Neural progenitor cell (in vitro differentiated cells): ENCODE results near the gene MMP14. TPM values are rescaled to one million over a fixed set of nuclear protein-coding genes. Genes with fewer than 3 reads are reported as not detected.

Experiments
- DNase-seq: peaks from one replicate; pipeline ENCODE4 v3.0.0-alpha.2; 2016; ENCODE audit warnings: low spot score
- H2AFZ ChIP-seq: fragments of 200-600 bp; sonication (generic); replicated peaks from 2 replicates; pipeline ENCODE4 v1.6.1; 2016; ENCODE audit warnings: antibody characterized with exemption
- H3F3A ChIP-seq: fragments of 200-600 bp; sonication (generic); 2 replicates; pipeline ENCODE4 v1.6.1; 2016; ENCODE audit warnings: antibody characterized with exemption, low read depth
- H3K27ac ChIP-seq: fragments of 200-600 bp; sonication (generic); 2 replicates; pipeline ENCODE4 v1.5.1; 2016; ENCODE audit warnings: mild to moderate bottlenecking
- H3K27me3 ChIP-seq: fragments of 200-600 bp; sonication (generic); 2 replicates; pipeline ENCODE4 v1.6.1; 2016; ENCODE audit warnings: mild to moderate bottlenecking, moderate library complexity
- H3K36me3 ChIP-seq: fragments of 200-600 bp; sonication (generic); 2 replicates; pipeline ENCODE4 v1.5.1; 2016
- H3K4me1 ChIP-seq: fragments of 200-600 bp; sonication (generic); 2 replicates; pipeline ENCODE4 v1.6.1; 2016; ENCODE audit warnings: mixed run types
- H3K4me2 ChIP-seq: fragments of 200-600 bp; sonication (generic); 2 replicates; pipeline ENCODE4 v1.6.1; 2016
- H3K4me3 ChIP-seq: fragments of 200-600 bp; sonication (generic); 2 replicates; pipeline ENCODE4 v1.5.1; 2016
- H3K79me2 ChIP-seq: fragments of 200-600 bp; sonication (generic); 2 replicates; pipeline ENCODE4 v1.6.1; 2016; ENCODE audit warnings: low read depth
- H3K9ac ChIP-seq: fragments of 200-600 bp; sonication (generic); 2 replicates; pipeline ENCODE4 v1.6.1; 2016
- H3K9me3 ChIP-seq: fragments of 200-600 bp; sonication (generic); 2 replicates; pipeline ENCODE4 v1.5.1; 2016; ENCODE audit warnings: low read depth
- H4K20me1 ChIP-seq: fragments of 200-600 bp; sonication (generic); 2 replicates; pipeline ENCODE4 v1.6.1; 2016; ENCODE audit warnings: low read depth
- H3K27ac Mint-ChIP-seq: 3 replicates; pipeline ENCODE4 v1.8.0; 2021; ENCODE audit warnings: mixed read lengths
- H3K27me3 Mint-ChIP-seq: 2 replicates; pipeline ENCODE4 v1.8.0; 2022; ENCODE audit warnings: low read depth, mild to moderate bottlenecking, inconsistent platforms, moderate library complexity, mixed read lengths; ENCODE audit not compliant: insufficient read depth
- H3K36me3 Mint-ChIP-seq: 3 replicates; pipeline ENCODE4 v1.8.0; 2021; ENCODE audit warnings: mixed read lengths
- H3K4me1 Mint-ChIP-seq: 3 replicates; pipeline ENCODE4 v1.8.0; 2021; ENCODE audit warnings: mixed read lengths
- H3K4me3 Mint-ChIP-seq: 3 replicates; pipeline ENCODE4 v1.8.0; 2021; ENCODE audit warnings: mild to moderate bottlenecking, moderate library complexity, mixed read lengths
- H3K9me3 Mint-ChIP-seq: 3 replicates; pipeline ENCODE4 v1.8.0; 2020; ENCODE audit warnings: mixed read lengths
- EZH2 ChIP-seq: fragments of 200-600 bp; sonication (generic); IDR thresholded peaks from 2 replicates; pipeline ENCODE4 v1.6.1; 2017; ENCODE audit warnings: antibody characterized with exemption, mild to moderate bottlenecking, moderate library complexity
- EZH2phosphoT487 ChIP-seq: fragments of 200-600 bp; sonication (generic); IDR thresholded peaks from 2 replicates; pipeline ENCODE4 v1.6.1; 2017; ENCODE audit warnings: antibody characterized with exemption
- total RNA-seq: library from RNA; depleted of rRNA; stranded (reverse); fragments of >200 nt; gene quantifications from 2 replicates; pipeline ENCODE4 v1.2.3, GENCODE V29; 2015; ENCODE audit warnings: low replicate concordance
- TF ChIP-seq, protein P1 (sequence below): fragments of 200-600 bp; sonication (generic); IDR thresholded peaks from 2 replicates; pipeline ENCODE4 v1.5.1; 2017; ENCODE audit warnings: antibody characterized with exemption, mild to moderate bottlenecking

MMP14 gene
- total RNA-seq, 1 donor from 2014 or later, result 15.1 TPM

- H3K9ac ChIP-seq, result no peak overlapping the region
- no peak for DNase-seq
- Mint-ChIP-seq H3K27ac (peak overlapping the region; percentile 81), H3K36me3 (peaks cover 7% of the 10 kb centered on the region), H3K4me3 (peak overlapping the region; percentile 97), H3K9me3 (no peaks in the 10 kb centered on the region), H3K4me1 (peaks cover 64% of the 10 kb centered on the region), H3K27me3 (peaks cover 9% of the 10 kb centered on the region)
- peak overlapping the region; percentile 52 for H3K4me3 ChIP-seq
- peaks cover 21% of the 10 kb centered on the region for H3K27me3 ChIP-seq
- peaks cover 24% of the 10 kb centered on the region for H3K4me1 ChIP-seq
- H3K27ac ChIP-seq, result no peak overlapping the region
- H3F3A ChIP-seq, result peaks cover 49% of the 10 kb centered on the region
- no peaks in the 10 kb centered on the region for H3K36me3 ChIP-seq
- H3K79me2 ChIP-seq, result no peaks in the 10 kb centered on the region
- peak overlapping the region; percentile 71 for H3K4me2 ChIP-seq
- H4K20me1 ChIP-seq, result no peaks in the 10 kb centered on the region
- no peak overlapping the region for H2AFZ ChIP-seq
- TF ChIP-seq EZH2 (no peak), EZH2phosphoT487 (no peak)
- TF ChIP-seq, protein P1, sequence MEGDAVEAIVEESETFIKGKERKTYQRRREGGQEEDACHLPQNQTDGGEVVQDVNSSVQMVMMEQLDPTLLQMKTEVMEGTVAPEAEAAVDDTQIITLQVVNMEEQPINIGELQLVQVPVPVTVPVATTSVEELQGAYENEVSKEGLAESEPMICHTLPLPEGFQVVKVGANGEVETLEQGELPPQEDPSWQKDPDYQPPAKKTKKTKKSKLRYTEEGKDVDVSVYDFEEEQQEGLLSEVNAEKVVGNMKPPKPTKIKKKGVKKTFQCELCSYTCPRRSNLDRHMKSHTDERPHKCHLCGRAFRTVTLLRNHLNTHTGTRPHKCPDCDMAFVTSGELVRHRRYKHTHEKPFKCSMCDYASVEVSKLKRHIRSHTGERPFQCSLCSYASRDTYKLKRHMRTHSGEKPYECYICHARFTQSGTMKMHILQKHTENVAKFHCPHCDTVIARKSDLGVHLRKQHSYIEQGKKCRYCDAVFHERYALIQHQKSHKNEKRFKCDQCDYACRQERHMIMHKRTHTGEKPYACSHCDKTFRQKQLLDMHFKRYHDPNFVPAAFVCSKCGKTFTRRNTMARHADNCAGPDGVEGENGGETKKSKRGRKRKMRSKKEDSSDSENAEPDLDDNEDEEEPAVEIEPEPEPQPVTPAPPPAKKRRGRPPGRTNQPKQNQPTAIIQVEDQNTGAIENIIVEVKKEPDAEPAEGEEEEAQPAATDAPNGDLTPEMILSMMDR, result no peak
- H3K9me3 ChIP-seq, result no peaks in the 10 kb centered on the region
These were observed 49.6 kb downstream of the MMP14 start for GRCh38 chr14:22885975-22886374.

DNA sequence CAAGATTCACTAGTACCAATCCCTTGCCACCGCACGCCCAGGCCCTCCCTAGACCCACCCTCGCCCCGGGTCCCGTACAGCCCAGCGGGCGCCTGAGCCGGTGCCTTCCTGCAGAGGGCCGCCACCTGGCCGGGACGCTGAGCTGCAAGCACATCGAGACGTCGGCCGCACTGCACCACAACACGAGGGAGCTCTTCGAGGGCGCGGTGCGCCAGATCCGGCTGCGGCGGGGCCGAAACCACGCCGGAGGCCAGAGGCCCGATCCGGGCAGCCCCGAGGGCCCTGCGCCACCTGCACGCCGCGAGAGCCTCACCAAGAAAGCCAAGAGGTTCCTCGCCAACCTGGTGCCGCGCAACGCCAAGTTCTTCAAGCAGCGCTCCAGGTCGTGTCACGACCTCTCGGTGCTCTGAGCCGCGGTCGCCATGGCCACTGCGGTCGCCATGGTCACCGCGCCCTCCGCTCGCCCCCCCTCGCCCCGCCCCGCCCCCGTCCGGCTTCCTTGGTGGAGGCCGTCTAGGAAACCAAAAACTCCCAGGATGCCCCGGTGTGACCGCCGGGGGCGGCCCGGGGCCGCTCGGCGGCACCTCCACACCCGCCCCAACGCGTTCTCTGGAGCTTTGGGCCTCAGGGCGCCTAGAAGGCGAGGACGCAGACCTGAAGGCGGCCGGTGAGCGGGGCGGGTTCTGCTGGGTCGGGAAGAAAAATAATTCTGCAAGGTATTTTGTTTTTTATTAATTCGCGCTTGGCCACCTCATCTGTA, 50.3 kb downstream of the MMP14 start:
- Mint-ChIP-seq H3K27me3 (peaks cover 9% of the 10 kb centered on the region), H3K4me3 (peak overlapping the region; percentile 97), H3K36me3 (peaks cover 7% of the 10 kb centered on the region), H3K4me1 (peaks cover 61% of the 10 kb centered on the region), H3K9me3 (no peaks in the 10 kb centered on the region), H3K27ac (peak overlapping the region; percentile 100)
- no peak for TF ChIP-seq EZH2phosphoT487
- TF ChIP-seq, protein P1, result peak; percentile 27
- H3K27ac ChIP-seq, result no peak overlapping the region
- H3K4me3 ChIP-seq, result peak overlapping the region; percentile 52
- H3K79me2 ChIP-seq, result no peaks in the 10 kb centered on the region
- H3K4me2 ChIP-seq, result peak overlapping the region; percentile 71
- H3K27me3 ChIP-seq, result peaks cover 21% of the 10 kb centered on the region
- no peaks in the 10 kb centered on the region for H4K20me1 ChIP-seq
- DNase-seq, result peak; percentile 89
- no peaks in the 10 kb centered on the region for H3K36me3 ChIP-seq
- H3K9ac ChIP-seq, result no peak overlapping the region
- peak overlapping the region; percentile 20 for H2AFZ ChIP-seq
- peaks cover 24% of the 10 kb centered on the region for H3K4me1 ChIP-seq
- peaks cover 49% of the 10 kb centered on the region for H3F3A ChIP-seq
- H3K9me3 ChIP-seq, result no peaks in the 10 kb centered on the region

- no peak overlapping the region for H3K9ac ChIP-seq
- H4K20me1 ChIP-seq, result no peaks in the 10 kb centered on the region
- peak; percentile 89 for DNase-seq
- Mint-ChIP-seq H3K27me3 (peaks cover 9% of the 10 kb centered on the region), H3K27ac (peak overlapping the region; percentile 100), H3K36me3 (peaks cover 9% of the 10 kb centered on the region), H3K4me3 (peak overlapping the region; percentile 97), H3K9me3 (no peaks in the 10 kb centered on the region), H3K4me1 (peaks cover 53% of the 10 kb centered on the region)
- H3K79me2 ChIP-seq, result no peaks in the 10 kb centered on the region
- peak overlapping the region; percentile 52 for H3K4me3 ChIP-seq
- peak overlapping the region; percentile 46 for H2AFZ ChIP-seq
- H3K4me1 ChIP-seq, result peaks cover 18% of the 10 kb centered on the region
- no peak overlapping the region for H3K27ac ChIP-seq
- peak overlapping the region; percentile 71 for H3K4me2 ChIP-seq
- H3F3A ChIP-seq, result peaks cover 46% of the 10 kb centered on the region
- TF ChIP-seq, protein P1, result no peak
- TF ChIP-seq EZH2phosphoT487 (no peak), EZH2 (no peak)
- H3K9me3 ChIP-seq, result no peaks in the 10 kb centered on the region
- H3K36me3 ChIP-seq, result no peaks in the 10 kb centered on the region
- peaks cover 21% of the 10 kb centered on the region for H3K27me3 ChIP-seq
These were observed 51.0 kb downstream of the MMP14 start for GRCh38 chr14:22887260-22887989.
